Pancreas (tissue), 10 donors: ENCODE results near the gene HOXA10. TPM values are rescaled to one million over a fixed set of nuclear protein-coding genes. Genes with fewer than 3 reads are reported as not detected.

Experiments
- ATAC-seq, 4 donors: fragments of 200-7000 bp; cut with Tn5 transposase; one replicate each; pipeline versions ENCODE4 v1.8.0 to v1.9.1; 2020; ENCODE audit warnings: mild to moderate bottlenecking in 4 of 4, moderate library complexity in 4 of 4
- DNase-seq, 6 donors: peaks; one replicate each; pipeline ENCODE4 v3.0.0-alpha.2; 2020
- FAIRE-seq: peaks from 2 replicates; lab custom pipeline; 2012; peaks lifted over from hg19 to GRCh38; lab: Jason Lieb, UNC
- H3K27ac ChIP-seq, 4 donors: fragments of 200-600 bp; sonication (generic); 1 replicate in 3 of 4; 2 replicates in 1 of 4; pipeline versions ENCODE4 v1.5.0 to v1.8.0; 2020
- H3K27me3 ChIP-seq, 4 donors: fragments of 200-600 bp; one replicate each; pipeline ENCODE4 v1.8.0; 2021
- H3K36me3 ChIP-seq, 3 donors: fragments of 200-600 bp; sonication (generic) in 1 of 3; one replicate each; pipeline versions ENCODE4 v1.5.0 to v1.8.0; 2020 to 2021
- H3K4me1 ChIP-seq, 3 donors: fragments of 200-600 bp; one replicate each; pipeline ENCODE4 v1.8.0; 2021
- H3K4me3 ChIP-seq, 4 donors: fragments of 200-600 bp; sonication (generic) in 2 of 4; one replicate each; pipeline versions ENCODE4 v1.5.0 to v1.8.0; 2020 to 2021
- H3K9me3 ChIP-seq, 4 donors: fragments of 200-600 bp; one replicate each; pipeline ENCODE4 v1.8.0; 2021
- WGBS, 2 donors: extraction: QIAGEN DNeasy Blood & Tissue Kit; methylation state at CpG; one replicate each; pipeline ENCODE4 v1.1.7; 2013; 5-methylcytosine and 5-hydroxymethylcytosine counted together
- intact Hi-C, 3 donors: fragments of 100-400 bp; cut with DNase I; formaldehyde crosslinking; loops; one replicate each; pipeline versions ENCODE4 v1.11.1 to v1.14.2; 2022
- polyA plus RNA-seq, 2 donors: library from polyadenylated mRNA; stranded (reverse); fragments of 200-250 nt; gene quantifications; one replicate each; pipeline ENCODE4 v1.2.3, GENCODE V29; 2013
- total RNA-seq, 6 donors: library from RNA; stranded (reverse); fragmentation: NEBNext Ultra II Directional in 4 of 6; extraction: Animal tissue kit (Norgen Biotek cat#: 25700) in 4 of 6; gene quantifications; one replicate each; pipeline versions ENCODE4 v1.2.1 to v1.2.4, GENCODE V29; 2021 to 2023
- TF ChIP-seq, protein P1 (sequence below), 4 donors: fragments of 200-600 bp; sonication (generic) in 3 of 4; IDR thresholded peaks; one replicate each; pipeline versions ENCODE4 v1.5.0 to v1.8.0; 2021; ENCODE audit warnings: antibody characterized with exemption in 4 of 4
- donor health status: healthy with polysubstance abuse.
- donor health status: DM: no; HTN: no; CAD: no; lungs with moderate emphysema.
- donor health status: DM: no; HTN: no; CAD: no.
- donor health status: control.
- donor health status: control.
- donor health status: Bipolar disorder and iron deficiency.
- donor health status: DM: yes; HTN: yes; CAD: no.
- donor health status: DM: no; HTN: no; CAD: no.
- donor health status: DM: no; HTN: no; CAD: no.
- donor health status: DM: yes; HTN: yes; CAD: no.

HOXA10 gene
- total and polyA plus RNA-seq, 8 donors: 0.09 to 0.18 (median 0.14) TPM; not detected in 4

DNA sequence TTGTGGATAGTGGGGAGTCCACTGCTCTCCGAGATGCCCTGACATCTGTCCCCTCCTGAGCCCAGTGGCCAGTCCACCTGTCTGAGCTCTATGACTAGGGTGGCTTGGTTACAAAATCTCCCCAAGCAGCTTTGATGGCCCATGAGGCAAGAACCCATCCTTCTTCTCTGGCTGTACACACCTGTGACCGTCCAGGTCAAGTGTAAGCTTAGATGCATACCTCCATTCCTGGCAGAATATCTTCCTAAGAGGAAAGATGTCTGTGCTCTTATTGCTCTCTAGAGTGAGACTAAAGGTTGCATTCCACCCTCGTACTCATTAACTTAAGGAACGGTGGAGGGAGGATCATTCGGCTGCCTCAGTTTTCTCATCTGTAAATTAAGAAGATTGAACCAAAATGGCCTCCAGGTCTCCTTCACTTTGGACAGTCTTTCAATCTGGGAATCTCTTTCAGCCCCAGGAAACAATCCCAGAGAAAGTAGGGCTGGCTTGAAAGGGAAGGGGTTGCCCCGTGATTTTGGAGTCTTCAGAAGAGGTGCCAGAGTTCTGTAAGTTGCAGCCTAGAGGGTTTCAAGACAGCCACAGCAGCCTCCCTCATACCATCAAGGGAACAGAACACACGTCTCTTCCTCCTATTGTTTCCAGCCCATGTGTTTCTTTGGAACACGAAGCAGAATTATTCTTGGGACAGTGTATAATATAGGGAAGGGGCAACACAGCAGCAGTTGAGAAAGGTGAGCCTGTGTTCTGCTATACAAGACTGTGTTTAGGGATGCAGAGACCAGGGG is 49.0 kb downstream of the HOXA10 start:
- H3K4me3 ChIP-seq: no peak overlapping the region
- no peak overlapping the region for H3K27ac ChIP-seq

DNA sequence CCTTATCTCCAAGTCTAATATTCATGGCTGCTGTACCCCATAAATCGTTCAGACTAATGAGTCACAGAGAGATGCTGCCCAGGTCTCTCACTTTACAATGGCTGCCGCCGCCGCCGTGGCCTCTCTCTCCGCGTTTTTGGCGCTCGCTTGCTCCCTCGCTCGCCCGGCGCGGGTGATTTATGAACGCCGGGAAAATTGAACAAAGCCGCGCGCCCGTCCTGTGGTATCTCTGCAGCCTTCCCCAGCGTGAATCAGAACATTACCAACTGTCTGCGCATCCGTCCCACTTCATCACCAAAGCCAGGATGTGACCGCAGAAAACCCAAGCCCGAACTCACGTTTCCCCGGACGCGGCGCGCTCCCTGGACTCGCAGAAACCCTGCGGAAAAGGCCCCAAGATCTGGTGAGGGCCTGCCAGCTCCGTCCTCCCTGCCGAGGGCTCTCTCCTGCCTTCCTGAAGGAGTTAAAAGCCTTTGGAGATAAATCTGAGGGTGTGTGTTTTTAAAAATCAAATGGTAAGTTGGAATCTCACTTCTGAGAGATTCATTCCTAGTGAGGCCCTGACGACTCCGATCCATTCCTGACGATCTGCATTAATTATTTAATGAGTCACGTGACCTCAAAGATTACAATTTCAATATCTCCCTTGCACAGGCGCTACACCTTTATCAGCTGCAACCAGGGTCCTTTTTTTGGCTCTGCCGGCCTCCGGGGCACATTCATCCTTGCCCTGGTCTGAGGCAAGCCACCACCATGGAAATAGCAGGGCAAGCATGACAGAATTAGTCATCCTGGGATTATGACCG is 49.8 kb downstream of the HOXA10 start:
- Histone ChIP-seq H3K36me3 (no peaks in the 10 kb centered on the region), H3K4me1 (peaks cover 0 to 3% (median 0%) of the 10 kb centered on the region in 3 donors), H3K4me3 (no peak overlapping the region), H3K27ac (no peak overlapping the region), H3K27me3 (peaks cover 0 to 56% (median 2%) of the 10 kb centered on the region in 4 donors), H3K9me3 (no peaks in the 10 kb centered on the region)
- DNase-seq: no peak
- ATAC-seq: peak in 1 of 4 donors; percentile 57
- WGBS, 2 donors: 16 to 34% methylated on average over 43 of the region's 43 CpGs
- FAIRE-seq: no peak
- intact Hi-C loops: no loop called here
- TF ChIP-seq, protein P1, sequence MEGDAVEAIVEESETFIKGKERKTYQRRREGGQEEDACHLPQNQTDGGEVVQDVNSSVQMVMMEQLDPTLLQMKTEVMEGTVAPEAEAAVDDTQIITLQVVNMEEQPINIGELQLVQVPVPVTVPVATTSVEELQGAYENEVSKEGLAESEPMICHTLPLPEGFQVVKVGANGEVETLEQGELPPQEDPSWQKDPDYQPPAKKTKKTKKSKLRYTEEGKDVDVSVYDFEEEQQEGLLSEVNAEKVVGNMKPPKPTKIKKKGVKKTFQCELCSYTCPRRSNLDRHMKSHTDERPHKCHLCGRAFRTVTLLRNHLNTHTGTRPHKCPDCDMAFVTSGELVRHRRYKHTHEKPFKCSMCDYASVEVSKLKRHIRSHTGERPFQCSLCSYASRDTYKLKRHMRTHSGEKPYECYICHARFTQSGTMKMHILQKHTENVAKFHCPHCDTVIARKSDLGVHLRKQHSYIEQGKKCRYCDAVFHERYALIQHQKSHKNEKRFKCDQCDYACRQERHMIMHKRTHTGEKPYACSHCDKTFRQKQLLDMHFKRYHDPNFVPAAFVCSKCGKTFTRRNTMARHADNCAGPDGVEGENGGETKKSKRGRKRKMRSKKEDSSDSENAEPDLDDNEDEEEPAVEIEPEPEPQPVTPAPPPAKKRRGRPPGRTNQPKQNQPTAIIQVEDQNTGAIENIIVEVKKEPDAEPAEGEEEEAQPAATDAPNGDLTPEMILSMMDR (IDR thresholded peaks at IDR 0.05): no peak

More for the DNA sequence above, 49.0 kb downstream of the HOXA10 start:
- DNase-seq (no peak), FAIRE-seq (no peak), ATAC-seq (no peak)
- no peaks in the 10 kb centered on the region for H3K36me3 ChIP-seq
- intact Hi-C loops: no loop called here
- TF ChIP-seq, protein P1 (IDR thresholded peaks at IDR 0.05): no peak
- peaks cover 0 to 3% (median 0%) of the 10 kb centered on the region in 3 donors for H3K4me1 ChIP-seq
- peaks cover 0 to 62% (median 4%) of the 10 kb centered on the region in 4 donors for H3K27me3 ChIP-seq
- 31 to 37% methylated on average over 8 of the region's 8 CpGs for WGBS, 2 donors
- H3K9me3 ChIP-seq: no peaks in the 10 kb centered on the region

DNA sequence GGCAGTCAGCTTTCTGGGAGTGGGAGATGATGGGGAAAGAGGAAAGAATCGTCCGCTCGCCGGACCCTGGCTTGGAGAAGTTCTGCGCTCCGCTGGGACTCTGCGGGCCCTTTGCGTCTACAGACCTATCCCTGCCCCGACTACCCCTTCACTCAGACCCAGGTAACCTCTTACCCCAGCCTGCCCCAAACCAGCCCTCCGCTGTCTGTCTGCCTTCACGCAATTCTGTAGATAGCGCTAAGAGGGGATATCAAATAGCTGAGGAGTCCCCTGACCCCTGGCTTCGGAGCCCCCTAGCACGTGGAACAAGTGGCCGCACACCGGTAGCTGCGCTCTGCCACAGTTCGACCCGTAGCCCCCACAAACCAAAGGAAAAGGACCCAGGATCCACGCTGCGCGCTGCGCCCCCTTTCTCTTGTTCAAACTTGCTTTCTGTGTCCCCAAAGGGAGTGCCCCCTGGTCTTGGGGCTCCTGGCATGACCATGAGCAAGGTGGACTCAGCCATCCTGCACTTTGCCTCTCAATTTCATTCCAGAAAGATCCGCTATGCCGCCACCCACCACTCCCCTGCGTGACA is 50.6 kb downstream of the HOXA10 start:
- ATAC-seq (no peak), FAIRE-seq (no peak), DNase-seq (no peak)
- peaks cover 0 to 51% (median 2%) of the 10 kb centered on the region in 4 donors for H3K27me3 ChIP-seq
- H3K4me3 ChIP-seq: no peak overlapping the region
- no peak overlapping the region for H3K27ac ChIP-seq
- intact Hi-C loops: no loop called here
- TF ChIP-seq, protein P1 (IDR thresholded peaks at IDR 0.05): no peak
- WGBS, 2 donors: 18 to 37% methylated on average over 26 of the region's 26 CpGs
- no peaks in the 10 kb centered on the region for H3K9me3 ChIP-seq
- H3K4me1 ChIP-seq: peaks cover 0 to 3% (median 0%) of the 10 kb centered on the region in 3 donors
- H3K36me3 ChIP-seq: no peaks in the 10 kb centered on the region

DNA sequence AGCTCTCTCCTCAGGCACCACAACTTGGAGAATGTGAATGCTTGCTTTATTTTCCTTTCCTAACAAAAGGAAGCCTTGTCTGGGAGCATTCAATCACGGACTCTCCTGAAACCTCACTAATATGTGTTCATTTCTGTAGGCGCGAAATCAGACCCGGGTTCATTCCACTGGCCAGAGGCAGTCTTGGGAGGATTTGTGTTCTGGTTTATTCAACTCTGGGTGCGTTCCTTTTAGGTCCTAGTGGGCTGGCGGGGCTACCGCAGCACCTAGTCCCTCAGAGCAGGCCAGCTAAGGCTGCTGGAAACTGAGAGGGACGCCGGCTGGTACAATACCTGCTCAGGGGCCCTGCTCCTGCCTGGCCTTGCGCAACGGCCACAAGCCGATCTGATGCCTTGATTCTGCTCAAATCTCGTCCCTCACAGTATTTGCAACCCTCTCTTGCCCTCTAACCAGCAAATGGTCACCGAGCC is 51.1 kb downstream of the HOXA10 start:
- TF ChIP-seq, protein P1 (IDR thresholded peaks at IDR 0.05): no peak
- no peak for DNase-seq
- peaks cover 0 to 3% (median 0%) of the 10 kb centered on the region in 3 donors for H3K4me1 ChIP-seq
- no peak for FAIRE-seq
- H3K4me3 ChIP-seq: no peak overlapping the region
- 12 to 13% methylated on average over 14 of the region's 14 CpGs for WGBS, 2 donors
- no peaks in the 10 kb centered on the region for H3K36me3 ChIP-seq
- no peak overlapping the region for H3K27ac ChIP-seq
- no peaks in the 10 kb centered on the region for H3K9me3 ChIP-seq
- H3K27me3 ChIP-seq: peaks cover 0 to 51% (median 2%) of the 10 kb centered on the region in 4 donors
- intact Hi-C loops: no loop called here
- ATAC-seq: peak in 1 of 4 donors; percentile 15
